SU-DHL-6 (cell line): ENCODE data around the gene CC2D1A.
A peak's percentile ranks its signal among the peaks of the same experiment; 100 is the strongest.

ENCODE experiments used
- H2AFZ ChIP-seq: fragments of 200-600 bp; sonication (generic); 2 replicates; pipeline ENCODE4 v1.6.1; 2014; ENCODE audit warnings: low read depth, mild to moderate bottlenecking, moderate library complexity, mixed read lengths, antibody characterized with exemption, low read length; ENCODE audit not compliant: severe bottlenecking
- H3F3A ChIP-seq: fragments of 200-600 bp; shearing (Covaris generic); 2 replicates; pipeline ENCODE4 v1.6.0; 2016; ENCODE audit warnings: antibody characterized with exemption, mild to moderate bottlenecking; ENCODE audit not compliant: insufficient read depth
- H3K27ac ChIP-seq: fragments of 200-600 bp; sonication (generic); 2 replicates; pipeline ENCODE4 v1.5.1; 2016; ENCODE audit warnings: low read depth, mild to moderate bottlenecking, low read length, moderate library complexity, mixed read lengths
- H3K27me3 ChIP-seq: fragments of 200-600 bp; sonication (generic), shearing (Covaris generic); 2 replicates; pipeline ENCODE4 v1.6.0; 2014; ENCODE audit warnings: mild to moderate bottlenecking, low read length
- H3K36me3 ChIP-seq: fragments of 200-600 bp; sonication (generic); 2 replicates; pipeline ENCODE4 v1.6.1; 2014; ENCODE audit warnings: mild to moderate bottlenecking, low read length, mixed read lengths
- H3K4me2 ChIP-seq: fragments of 300-600, 200-600 bp; shearing (Covaris generic), sonication (generic); 2 replicates; pipeline ENCODE4 v1.6.0; 2014; ENCODE audit warnings: low read length, low read depth, mild to moderate bottlenecking; ENCODE audit not compliant: poor library complexity, severe bottlenecking
- H3K4me3 ChIP-seq: fragments of 200-600 bp; sonication (generic); 2 replicates; pipeline ENCODE4 v1.5.1; 2014; ENCODE audit warnings: antibody characterized with exemption, low read length, mild to moderate bottlenecking, mixed read lengths; ENCODE audit not compliant: insufficient read depth, poor library complexity, severe bottlenecking
- H3K79me2 ChIP-seq: fragments of 200-600 bp; sonication (generic); 2 replicates; pipeline ENCODE4 v1.6.1; 2014; ENCODE audit warnings: mild to moderate bottlenecking, low read length, moderate library complexity; ENCODE audit not compliant: insufficient read depth
- H3K9ac ChIP-seq: fragments of 200-600 bp; sonication (generic); 2 replicates; pipeline ENCODE4 v1.7.0; 2014; ENCODE audit warnings: mild to moderate bottlenecking, low read length
- H3K9me2 ChIP-seq: fragments of 200-600 bp; sonication (generic); replicated peaks from 2 replicates; pipeline ENCODE4 v1.6.1; 2014; ENCODE audit warnings: low read length; ENCODE audit not compliant: insufficient read depth
- H3K9me3 ChIP-seq: fragments of 200-600 bp; sonication (generic); 2 replicates; pipeline ENCODE4 v1.6.1; 2014; ENCODE audit warnings: low read length, mixed read lengths; ENCODE audit not compliant: insufficient read depth
- H4K20me1 ChIP-seq: fragments of 200-600 bp; sonication (generic); 2 replicates; pipeline ENCODE4 v1.6.1; 2014; ENCODE audit warnings: low read depth, mild to moderate bottlenecking, antibody characterized with exemption, low read length, moderate library complexity, mixed read lengths
- EZH2phosphoT487 ChIP-seq: fragments of 200-600 bp; sonication (generic), shearing (Covaris generic); conservative IDR thresholded peaks from 2 replicates; pipeline ENCODE4 v1.6.1; 2018; ENCODE audit warnings: mild to moderate bottlenecking, antibody characterized with exemption, low read length, moderate library complexity, mixed read lengths
- TF ChIP-seq, protein P1 (sequence below): fragments of 200-600 bp; sonication (generic); IDR thresholded peaks from one replicate; pipeline ENCODE4 v1.5.1; 2017; ENCODE audit warnings: antibody characterized with exemption, mild to moderate bottlenecking, low read length, moderate library complexity; ENCODE audit not compliant: insufficient read depth, poor library complexity, severe bottlenecking

CC2D1A gene

DNA sequence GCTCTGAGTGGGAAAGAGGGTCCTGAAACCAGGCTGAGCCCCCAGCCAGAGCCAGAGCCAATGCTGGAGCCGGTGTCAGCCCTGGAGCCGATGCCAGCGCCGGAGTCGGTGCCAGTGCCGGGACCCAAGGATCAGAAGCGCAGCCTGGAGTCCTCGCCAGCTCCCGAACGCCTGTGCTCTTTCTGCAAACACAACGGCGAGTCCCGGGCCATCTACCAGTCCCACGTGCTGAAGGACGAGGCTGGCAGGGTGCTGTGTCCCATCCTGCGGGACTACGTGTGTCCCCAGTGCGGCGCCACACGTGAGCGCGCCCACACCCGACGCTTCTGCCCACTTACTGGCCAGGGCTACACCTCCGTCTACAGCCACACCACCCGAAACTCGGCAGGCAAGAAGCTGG, 28.7 kb upstream of the CC2D1A start:
- H3K27me3 ChIP-seq = no peaks in the 10 kb centered on the region

DNA sequence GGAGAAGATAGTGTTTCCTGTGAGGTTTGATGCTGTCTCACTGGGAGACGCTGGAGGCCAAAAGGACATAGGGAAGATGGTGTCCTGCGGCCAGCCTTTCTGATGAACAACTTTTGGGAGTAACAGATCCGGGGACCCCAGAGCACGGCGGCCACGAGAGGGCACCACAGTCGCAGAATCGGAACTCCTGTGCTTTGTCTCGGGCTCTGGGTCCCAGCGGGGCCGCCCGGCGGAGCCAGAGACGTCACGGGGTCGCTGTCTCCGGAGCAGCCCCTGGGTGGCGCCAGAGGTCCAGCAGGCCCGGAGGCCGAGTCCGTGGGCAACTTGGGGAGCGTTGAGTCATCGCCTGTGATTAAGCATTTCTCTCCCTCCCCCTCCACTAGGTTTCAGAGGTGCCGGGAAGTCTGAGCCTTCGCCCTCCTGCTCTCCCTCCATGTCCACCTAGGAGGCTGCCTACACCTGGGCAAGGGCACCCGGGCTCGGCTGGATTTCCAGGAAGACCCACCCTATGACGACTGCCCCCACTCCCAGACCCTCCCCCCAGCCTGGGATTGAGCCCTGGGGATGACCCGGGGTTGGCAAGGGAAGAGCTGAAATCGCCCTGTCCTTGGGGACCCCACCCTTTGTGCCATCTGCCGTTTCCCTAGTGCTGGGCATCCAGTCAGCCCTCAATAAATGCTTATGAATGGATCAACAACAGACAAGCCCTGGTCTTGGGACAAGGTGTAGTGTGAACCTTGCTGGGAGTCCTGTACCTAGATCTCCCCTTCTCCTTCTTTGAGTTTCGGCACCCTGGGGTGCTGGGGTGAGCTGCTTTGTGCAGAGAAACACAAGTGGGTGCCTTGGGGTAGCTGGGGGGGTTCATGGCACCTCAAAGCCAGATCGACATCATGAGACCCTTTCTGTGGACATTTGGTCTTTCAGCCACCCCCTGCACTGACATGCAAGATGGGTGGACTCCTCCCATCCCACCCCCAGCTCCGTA, 25.6 kb upstream of the CC2D1A start:
- H3K27me3 ChIP-seq = no peaks in the 10 kb centered on the region
- H2AFZ ChIP-seq = peak overlapping the region; percentile 58
- no peaks in the 10 kb centered on the region for H3F3A ChIP-seq
- no peaks in the 10 kb centered on the region for H4K20me1 ChIP-seq
- no peaks in the 10 kb centered on the region for H3K9me2 ChIP-seq
- H3K79me2 ChIP-seq = no peaks in the 10 kb centered on the region
- peak overlapping the region; percentile 40 for H3K4me2 ChIP-seq
- TF ChIP-seq, protein P1, sequence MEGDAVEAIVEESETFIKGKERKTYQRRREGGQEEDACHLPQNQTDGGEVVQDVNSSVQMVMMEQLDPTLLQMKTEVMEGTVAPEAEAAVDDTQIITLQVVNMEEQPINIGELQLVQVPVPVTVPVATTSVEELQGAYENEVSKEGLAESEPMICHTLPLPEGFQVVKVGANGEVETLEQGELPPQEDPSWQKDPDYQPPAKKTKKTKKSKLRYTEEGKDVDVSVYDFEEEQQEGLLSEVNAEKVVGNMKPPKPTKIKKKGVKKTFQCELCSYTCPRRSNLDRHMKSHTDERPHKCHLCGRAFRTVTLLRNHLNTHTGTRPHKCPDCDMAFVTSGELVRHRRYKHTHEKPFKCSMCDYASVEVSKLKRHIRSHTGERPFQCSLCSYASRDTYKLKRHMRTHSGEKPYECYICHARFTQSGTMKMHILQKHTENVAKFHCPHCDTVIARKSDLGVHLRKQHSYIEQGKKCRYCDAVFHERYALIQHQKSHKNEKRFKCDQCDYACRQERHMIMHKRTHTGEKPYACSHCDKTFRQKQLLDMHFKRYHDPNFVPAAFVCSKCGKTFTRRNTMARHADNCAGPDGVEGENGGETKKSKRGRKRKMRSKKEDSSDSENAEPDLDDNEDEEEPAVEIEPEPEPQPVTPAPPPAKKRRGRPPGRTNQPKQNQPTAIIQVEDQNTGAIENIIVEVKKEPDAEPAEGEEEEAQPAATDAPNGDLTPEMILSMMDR = peak; percentile 96
- TF ChIP-seq EZH2phosphoT487 = no peak
- H3K27ac ChIP-seq = no peak overlapping the region
- H3K4me3 ChIP-seq = no peak overlapping the region
- H3K36me3 ChIP-seq = no peaks in the 10 kb centered on the region
- H3K9me3 ChIP-seq = no peaks in the 10 kb centered on the region
- H3K9ac ChIP-seq = peak overlapping the region; percentile 30; the same call in 1 of the 2 replicates

More for the DNA sequence above, 28.7 kb upstream of the CC2D1A start:
- H3F3A ChIP-seq = no peaks in the 10 kb centered on the region
- no peak overlapping the region for H3K9ac ChIP-seq
- TF ChIP-seq, protein P1 = no peak
- TF ChIP-seq EZH2phosphoT487 = no peak
- no peak overlapping the region for H3K4me3 ChIP-seq
- H3K4me2 ChIP-seq = no peak overlapping the region
- no peaks in the 10 kb centered on the region for H3K36me3 ChIP-seq
- no peak overlapping the region for H3K27ac ChIP-seq
- no peaks in the 10 kb centered on the region for H3K79me2 ChIP-seq
- H4K20me1 ChIP-seq = no peaks in the 10 kb centered on the region
- no peak overlapping the region for H2AFZ ChIP-seq
- no peaks in the 10 kb centered on the region for H3K9me3 ChIP-seq
- H3K9me2 ChIP-seq = no peaks in the 10 kb centered on the region

DNA sequence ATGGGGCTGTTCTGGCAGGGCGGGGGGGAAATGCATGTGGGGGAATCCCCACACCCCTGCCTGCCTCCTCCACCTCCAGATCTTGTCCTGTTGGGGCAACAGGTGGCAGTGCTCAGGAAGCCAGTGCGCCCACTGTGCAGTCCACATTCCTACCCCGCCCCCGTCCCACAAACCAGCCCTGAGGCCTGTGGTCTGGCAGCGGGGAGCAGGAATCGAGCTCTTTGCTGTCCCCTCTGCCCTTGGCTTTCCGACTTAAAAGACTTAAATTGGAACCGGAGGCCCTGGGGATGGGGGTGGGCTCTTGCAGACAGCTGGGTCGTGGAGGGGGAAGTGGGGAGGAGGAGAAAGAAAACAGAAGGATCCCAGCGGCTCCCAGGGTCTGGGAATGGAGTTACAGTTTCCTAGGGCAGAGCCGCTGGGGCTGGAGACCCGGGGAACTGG, 24.7 kb upstream of the CC2D1A start:
- Histone ChIP-seq H4K20me1 (no peaks in the 10 kb centered on the region), H3F3A (no peaks in the 10 kb centered on the region), H3K27ac (no peak overlapping the region), H3K9me3 (no peaks in the 10 kb centered on the region), H2AFZ (no peak overlapping the region), H3K36me3 (no peaks in the 10 kb centered on the region), H3K79me2 (no peaks in the 10 kb centered on the region), H3K27me3 (no peaks in the 10 kb centered on the region), H3K4me2 (no peak overlapping the region), H3K9me2 (no peaks in the 10 kb centered on the region), H3K4me3 (no peak overlapping the region), H3K9ac (no peak overlapping the region)
- TF ChIP-seq, protein P1 = no peak
- TF ChIP-seq EZH2phosphoT487 = no peak
